ENCODE results near the gene FES. TPM values are rescaled to one million over a fixed set of nuclear protein-coding genes. Genes with fewer than 3 reads are reported as not detected.
"Not testable (repeated sequence)": the region's sequence is repeated elsewhere in the genome, so short reads cannot be mapped to it uniquely, and the experiment has no call there.

The FES gene
- polyA plus RNA-seq, 1 donor: 12.6 TPM

DNA sequence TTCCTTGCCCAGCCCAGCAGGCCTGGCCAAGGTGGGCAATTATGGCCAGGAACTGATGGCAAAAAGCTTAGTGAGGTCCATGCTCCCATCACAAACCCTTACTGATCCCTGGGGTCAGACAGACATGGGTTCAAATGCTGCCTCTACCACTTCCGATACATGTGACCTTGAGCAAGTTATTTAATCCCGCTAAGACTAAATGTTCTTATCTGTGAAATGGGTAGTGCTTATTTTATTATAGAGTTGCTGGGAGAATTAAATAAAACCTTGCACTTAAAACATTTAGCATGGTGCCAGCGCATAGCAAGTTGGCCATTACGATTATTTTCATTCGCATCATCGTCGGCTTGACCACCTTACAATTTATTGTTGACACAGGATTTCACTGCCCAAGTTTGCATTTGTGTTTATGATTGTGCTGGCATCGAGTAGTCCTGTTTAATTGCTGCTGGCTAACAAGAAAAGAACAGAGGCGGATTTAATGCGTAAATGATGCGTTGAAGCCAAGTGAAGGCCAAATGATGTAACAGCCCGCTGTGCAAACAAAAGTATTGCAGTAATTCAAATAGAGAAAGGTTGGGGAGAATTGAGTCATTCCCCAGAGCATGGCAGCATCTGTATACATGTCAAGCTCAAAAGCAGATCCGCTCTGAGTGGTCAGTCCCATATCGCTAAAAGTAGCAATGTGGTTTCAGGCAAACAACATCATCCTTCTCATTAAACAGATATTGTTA is 23.2 kb upstream of the FES start:
- no peak for DNase-seq (ENCODE audit: low read depth)

- DNase-seq (ENCODE audit: low read depth): no peak
Measured at GRCh38 chr15:90862487-90862886, 21.8 kb upstream of the FES start.

- DNase-seq (ENCODE audit: low read depth): no peak
Measured at GRCh38 chr15:90862964-90863778, 21.1 kb upstream of the FES start.

DNA sequence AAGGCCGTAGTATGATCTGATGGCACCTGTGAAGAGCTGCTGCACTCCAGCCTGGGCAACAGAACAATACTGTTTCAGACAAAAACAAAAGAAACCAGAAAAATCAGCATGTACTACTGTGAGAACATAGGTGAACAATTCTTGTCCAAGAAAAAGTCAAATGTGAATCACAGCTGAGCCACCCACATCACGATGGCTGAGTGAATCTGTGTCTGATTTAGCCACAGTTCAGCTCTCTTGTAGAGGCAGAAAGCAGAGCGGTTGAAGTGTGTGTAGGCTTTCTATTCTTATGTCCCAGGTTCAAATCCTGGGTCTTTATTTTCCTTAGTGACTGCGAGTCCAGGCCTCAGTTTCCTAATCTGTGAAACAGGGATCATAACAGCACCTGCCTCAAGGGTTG is 20.3 kb upstream of the FES start:
- DNase-seq (ENCODE audit: low read depth): no peak

GRCh38 chr15:90864507-90864906 is 19.8 kb upstream of the FES start:
- no peak for DNase-seq (ENCODE audit: low read depth)

DNA sequence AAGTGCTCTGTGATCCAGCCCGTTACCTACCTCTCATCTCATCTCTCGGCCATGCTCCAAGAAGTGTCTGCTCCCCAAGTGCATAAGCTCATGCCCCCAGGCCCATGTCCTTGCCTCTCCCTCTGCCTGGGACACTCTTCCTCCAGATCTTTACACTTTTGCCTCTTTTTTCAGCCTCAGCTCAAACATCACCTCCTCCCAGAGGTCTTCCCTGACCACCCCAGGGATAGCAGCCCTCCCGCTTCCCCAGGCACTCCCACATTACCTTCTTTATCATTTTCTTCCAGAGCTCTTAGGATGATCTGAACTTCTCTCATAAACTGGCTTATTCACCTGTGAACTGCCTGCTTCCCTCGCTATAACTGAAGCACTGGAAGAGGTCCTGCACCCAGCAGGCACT is 18.6 kb upstream of the FES start:
- no peak for DNase-seq (ENCODE audit: low read depth)

DNA sequence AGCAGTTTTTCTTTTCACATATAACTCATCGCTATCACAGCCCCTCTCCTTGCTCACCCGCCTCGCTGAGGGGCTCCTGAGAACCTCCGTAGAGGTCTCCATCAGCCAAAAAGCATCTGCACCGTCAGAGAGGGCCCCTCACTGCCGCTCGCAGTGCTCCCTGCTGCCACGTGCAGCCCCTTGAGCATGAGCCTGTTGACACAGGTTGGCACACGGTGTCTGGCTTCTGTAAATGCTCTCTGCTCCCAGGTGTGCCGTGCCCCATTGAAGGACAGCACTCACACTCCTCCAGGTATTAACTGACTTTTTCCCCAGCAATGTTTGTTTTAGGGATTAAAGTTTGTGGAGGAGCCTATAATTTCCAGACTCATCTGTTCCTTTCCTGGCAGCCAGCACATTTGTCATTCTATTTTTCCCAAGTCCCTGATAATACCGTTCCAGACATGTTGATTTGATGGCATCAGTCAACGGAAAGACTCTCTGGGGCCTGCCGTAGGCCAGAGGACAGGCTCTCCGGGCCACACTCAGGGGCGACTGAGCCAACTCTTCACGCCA is 18.1 kb upstream of the FES start:
- DNase-seq (ENCODE audit: low read depth): no peak

GRCh38 chr15:90866800-90867199 is 17.5 kb upstream of the FES start:
- no peak for DNase-seq (ENCODE audit: low read depth)

DNA sequence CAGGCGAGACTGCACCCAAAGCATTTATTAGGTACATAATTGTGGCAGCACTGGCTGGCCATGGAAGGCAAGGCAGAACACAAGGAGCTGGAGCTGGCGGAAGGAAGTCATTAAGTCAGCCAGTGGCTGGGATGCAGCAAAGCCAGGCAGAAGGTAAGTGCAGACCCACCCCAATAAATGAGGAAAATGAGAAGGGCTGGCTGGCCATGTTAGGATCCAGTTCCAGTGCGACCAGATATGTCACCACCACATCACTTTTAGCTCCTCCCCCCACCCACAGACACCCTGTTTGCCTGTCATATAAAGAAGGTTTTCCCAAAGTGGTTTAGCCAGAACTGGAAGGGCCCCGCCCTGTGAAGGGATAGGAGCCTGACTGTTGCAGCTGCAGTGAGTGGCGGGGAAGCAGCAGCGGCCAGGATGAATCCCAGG is 16.0 kb upstream of the FES start, which contains the start of gene FURIN:
Gene FURIN (plus strand): TSS at position 328 of the 429 bp plus-strand sequence. CDS start 7,153 bp downstream, outside the sequence.
- DNase-seq (ENCODE audit: low read depth): no peak

DNA sequence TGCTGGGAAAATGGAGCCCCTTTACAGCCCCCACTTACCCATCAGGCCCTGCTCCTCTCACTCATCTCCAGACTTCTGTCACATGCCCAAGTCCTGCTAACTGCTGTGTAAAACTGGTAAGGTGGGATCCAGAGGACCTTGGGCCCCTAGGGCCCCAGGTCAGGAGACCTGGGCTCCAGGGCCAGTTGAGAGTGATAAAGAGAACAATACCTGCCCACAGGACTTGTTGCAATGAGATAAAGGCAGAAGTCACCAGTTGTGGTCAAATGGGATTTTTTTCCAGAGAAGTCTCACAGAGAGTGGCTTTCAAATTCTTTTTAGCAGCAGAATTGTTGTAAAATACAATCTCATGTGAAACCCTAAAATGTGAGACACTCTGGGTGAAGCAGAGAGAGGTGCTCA is 15.2 kb upstream of the FES start:
- no peak for DNase-seq (ENCODE audit: low read depth)

GRCh38 chr15:90869601-90870353 is 14.5 kb upstream of the FES start:
- DNase-seq (ENCODE audit: low read depth): no peak

DNA sequence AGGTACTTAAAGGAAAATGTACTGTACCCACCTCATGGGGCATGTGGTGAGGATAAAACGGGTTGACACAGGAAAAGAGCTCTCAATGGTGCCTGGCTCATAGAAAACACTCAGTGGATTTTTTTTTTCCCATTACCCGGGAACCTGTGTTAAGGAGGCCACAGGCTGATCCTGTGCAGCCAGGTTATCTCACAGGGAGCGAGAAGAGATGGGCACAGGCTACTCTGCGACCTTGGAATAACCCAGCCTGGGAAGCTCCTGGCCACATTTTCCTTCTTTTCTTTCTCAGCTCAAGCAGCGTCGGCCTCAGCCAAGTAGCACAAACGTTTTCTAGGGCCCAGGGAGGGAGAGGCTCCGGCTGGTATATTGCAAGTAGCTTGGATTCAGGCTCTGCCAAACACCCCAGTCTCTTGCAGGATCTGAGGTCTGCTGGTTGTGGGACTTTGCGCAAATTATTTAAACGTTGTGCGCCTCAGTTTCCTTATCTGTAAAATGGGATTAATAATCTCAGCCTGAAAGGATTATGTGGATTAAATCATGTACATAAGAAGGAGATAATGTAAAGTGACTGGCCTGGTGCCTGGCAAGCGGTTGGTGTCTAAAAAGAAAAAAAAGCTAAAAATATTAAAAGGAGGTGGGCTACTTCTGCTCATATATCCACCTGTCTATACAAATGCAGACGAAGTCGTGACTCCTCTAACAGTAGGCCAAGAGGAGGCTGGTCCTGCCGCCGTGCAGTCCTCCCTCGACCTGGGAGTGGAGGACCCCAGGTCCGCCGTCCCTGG is 13.8 kb upstream of the FES start:
- DNase-seq (ENCODE audit: low read depth): no peak

DNA sequence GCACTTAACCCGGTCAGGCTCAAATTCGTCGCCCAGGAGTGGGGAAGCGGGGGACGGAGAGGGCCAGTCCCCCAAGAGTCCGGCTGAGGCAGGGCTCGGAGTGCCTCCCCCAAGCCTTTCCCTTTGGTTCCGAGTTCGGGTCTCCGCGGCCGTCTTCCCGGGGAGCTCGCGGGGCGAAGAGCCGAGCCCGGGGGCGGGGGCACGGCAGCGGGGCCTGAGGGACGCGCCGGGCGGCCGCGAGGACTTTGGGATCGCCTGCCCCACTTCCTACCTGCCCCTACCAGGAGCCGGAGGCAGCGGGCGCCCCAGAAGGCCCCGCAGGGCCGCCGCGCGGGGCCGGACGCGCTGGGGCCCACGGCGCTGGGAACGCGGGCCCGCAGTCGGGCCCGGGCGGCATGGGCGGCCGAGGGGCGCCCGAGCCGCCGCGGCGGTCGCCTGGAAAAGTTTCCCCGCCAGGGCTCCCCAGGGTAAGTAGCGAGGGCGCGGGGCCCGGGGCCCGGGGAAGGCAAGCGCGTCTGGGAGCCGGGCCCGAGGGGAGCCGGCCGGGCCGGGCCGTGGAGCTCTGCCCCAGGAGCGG is 13.1 kb upstream of the FES start:
- DNase-seq (ENCODE audit: low read depth): no peak

DNA sequence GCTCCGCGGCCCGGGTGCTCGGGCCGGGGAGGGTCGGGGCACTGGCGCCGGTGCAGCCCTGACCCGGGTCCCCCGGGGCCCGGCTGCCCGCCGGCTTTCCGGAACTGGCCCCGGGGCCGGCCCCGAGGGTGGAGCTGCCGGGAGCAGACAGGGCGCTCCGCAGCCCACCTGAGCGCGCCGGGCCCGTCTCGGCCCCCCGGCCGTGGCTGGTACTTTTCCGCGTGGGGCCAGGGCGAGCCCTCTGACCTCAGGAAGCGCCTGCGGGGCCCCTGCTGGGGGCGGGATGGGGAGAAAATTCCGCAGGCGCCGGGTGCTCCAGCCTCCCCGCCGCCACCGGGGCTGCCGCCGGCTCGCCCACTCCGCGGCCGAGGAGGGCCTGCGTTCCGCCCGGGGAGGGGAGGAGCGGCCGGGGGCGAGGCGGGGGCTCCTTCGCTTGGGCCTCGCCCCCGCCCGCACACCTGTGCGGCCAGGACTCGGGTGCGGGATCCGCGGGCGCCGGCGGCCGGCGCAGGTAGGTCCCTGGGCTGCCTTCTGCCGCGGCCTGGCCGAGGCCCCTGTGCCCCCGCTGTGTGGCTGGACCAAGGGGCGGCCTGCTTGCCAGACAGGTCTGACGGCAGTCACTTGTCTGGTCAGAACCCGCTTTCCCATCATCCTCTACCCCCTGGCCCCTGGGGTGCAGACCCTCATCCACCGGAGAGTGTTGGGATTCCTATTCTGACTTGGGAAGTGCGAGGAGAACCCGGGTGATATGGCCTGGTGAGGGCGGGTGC is 12.4 kb upstream of the FES start:
- no peak for DNase-seq (ENCODE audit: low read depth)

DNA sequence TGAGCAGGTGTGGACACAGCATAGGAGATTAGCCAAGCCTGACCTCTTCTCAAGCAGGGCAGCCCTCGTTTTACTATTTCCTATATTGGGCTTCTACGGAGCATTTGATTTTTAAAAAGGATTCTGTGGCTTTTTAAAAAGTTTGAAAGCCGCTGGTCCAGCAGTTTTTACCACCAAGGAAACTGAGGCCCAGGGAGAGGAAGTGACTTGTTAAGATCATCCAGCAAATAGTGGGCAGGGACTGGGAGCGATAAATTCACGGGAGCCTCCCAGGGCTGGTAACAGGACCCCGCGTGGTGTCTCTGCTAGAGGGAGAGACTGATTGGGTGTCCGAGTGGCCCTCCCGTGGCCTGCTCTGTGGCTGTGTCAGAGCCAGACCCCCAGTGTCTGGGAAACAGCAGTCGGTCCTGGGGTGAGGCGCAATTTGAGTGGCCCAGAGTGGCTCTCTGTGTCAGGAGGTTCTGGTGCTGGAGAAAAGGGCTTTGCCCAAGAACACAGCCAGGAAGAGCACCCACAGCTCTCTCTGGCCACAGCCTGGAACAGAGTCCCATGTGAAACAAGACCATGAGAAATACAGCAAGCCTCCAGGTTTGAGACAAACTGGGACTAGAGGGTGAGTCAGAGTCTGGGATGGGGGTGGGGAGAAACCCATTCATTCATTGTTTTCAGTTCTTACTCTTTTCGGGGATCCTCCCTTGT is 11.7 kb upstream of the FES start:
- no peak for DNase-seq (ENCODE audit: low read depth)

DNA sequence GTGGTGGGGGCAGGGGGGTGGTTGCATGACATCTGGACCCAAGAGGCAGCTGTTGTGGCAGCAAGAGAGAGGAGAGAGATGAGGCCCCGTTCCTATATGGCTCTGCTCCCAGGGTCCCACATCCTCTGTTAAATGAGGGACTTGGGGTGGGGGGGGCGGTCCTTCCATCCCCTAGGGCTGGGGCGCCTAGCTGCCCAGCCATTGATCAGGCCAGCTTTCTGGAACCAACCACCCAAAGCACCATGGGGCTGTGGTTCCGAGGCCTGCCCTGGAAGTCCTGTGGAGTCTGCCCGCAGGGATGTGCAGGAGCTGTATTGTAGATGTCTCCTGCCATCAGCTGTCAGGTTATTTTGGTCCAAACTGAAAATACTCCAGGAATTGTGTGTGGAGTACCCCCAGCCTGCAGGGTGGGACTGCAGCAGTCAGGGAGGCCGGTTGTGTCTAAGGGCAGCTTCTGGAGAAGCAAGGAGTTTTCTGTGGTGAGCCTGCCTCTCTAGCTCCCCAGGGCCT is 10.8 kb upstream of the FES start:
- DNase-seq (ENCODE audit: low read depth): no peak

- DNase-seq (ENCODE audit: low read depth): no peak
Measured at GRCh38 chr15:90873998-90874605, 10.2 kb upstream of the FES start.

- DNase-seq (ENCODE audit: low read depth): not testable (repeated sequence)
Measured at GRCh38 chr15:90874986-90875385, 9.3 kb upstream of the FES start.

GRCh38 chr15:90875549-90875981 is 8.7 kb upstream of the FES start:
- no peak for DNase-seq (ENCODE audit: low read depth)
